HFF-Myc (cell line): Measurements from ENCODE around the gene SGO2.

Experiments
- DNase-seq: peaks from one replicate; pipeline ENCODE4 v3.0.0-alpha.2; 2011; ENCODE audit warnings: low read depth; ENCODE audit errors: extremely low read depth
- H3K4me3 ChIP-seq: replicated peaks from 2 replicates; pipeline ENCODE4 v1.5.1; 2011; ENCODE audit warnings: low read depth, mild to moderate bottlenecking, control low read depth, low read length
- CTCF ChIP-seq: IDR thresholded peaks from 2 replicates; pipeline ENCODE4 v1.5.1; 2012; ENCODE audit warnings: mild to moderate bottlenecking, low read depth, low read length, control low read depth; ENCODE audit errors: missing control alignments

Gene SGO2

DNA sequence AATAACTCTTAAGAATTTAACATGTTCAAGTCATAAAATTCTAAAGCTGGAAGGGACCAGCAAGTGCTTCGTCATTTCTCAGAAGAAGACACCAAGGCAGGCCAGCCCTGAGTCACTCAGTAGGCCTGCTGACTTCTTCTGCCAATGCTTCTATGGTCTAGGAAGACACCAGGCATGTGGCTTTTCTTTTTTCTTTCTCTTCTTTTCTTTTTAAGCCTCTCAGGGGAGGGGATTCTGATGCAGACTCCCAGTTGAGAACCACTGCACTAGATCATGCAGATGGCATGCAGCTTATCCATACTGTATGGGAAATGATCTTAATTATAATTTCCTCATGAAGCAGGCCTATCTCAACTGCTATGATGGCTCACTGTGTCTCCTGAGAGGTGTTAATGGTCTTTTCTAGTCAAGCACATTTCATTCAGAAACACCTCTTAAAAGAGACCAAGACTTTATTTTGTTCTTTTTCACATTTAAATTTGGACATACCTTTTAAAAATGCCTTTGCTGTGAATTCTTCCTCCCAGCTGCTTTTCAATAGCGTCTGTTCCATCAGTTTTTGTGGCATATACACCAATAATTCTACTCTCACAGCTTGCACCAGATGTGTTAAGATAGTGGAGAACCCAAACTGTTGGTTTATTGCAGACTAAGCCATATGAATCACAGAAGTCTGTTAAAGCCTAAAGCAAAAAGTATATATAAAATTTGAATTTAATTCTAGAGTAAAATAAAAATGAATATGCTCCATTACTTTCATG, 27.4 kb upstream of the SGO2 start:
- no peak for TF ChIP-seq CTCF
- H3K4me3 ChIP-seq = no peak overlapping the region
- no peak for DNase-seq

DNA sequence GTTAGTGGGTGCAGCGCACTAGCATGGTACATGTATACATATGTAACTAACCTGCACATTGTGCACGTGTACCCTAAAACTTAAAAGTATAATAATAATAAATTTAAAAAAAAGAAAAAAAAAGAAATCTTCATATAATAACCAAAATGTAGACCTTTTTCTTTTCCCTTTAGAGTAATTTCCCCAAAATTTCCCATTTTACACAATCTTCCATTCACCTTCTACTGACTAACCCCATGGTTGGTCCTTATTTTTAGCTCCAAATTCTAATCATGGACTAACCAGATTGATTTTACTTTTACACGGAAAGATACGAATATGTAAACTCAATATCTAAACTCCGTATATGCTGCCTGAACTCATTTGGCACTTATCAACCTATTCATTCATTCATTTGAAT, 23.8 kb upstream of the SGO2 start:
- H3K4me3 ChIP-seq = no peak overlapping the region
- DNase-seq = no peak
- no peak for TF ChIP-seq CTCF

GRCh38 chr2:200506679-200507078, 19.3 kb upstream of the SGO2 start:
- TF ChIP-seq CTCF = no peak
- no peak overlapping the region for H3K4me3 ChIP-seq
- no peak for DNase-seq

DNA sequence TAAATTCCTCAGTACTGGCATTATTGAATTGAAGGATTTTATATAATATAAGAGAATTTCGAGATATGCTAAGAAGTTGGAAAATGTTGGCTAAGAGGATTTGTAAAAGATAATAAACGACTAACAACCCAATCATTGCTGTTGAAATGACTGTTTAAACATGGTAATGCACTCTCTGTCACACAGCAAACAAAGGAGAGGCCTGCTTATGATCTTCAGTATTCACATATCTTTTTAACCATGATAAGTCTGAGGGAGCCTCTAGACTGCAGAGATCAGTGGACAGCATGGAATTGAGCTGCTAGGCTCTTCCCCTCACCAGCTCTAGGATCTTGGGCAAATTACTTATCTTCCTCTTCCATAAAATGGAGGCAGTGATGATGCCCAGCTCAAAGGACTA, 18.8 kb upstream of the SGO2 start:
- DNase-seq = no peak
- no peak for TF ChIP-seq CTCF
- H3K4me3 ChIP-seq = no peak overlapping the region

DNA sequence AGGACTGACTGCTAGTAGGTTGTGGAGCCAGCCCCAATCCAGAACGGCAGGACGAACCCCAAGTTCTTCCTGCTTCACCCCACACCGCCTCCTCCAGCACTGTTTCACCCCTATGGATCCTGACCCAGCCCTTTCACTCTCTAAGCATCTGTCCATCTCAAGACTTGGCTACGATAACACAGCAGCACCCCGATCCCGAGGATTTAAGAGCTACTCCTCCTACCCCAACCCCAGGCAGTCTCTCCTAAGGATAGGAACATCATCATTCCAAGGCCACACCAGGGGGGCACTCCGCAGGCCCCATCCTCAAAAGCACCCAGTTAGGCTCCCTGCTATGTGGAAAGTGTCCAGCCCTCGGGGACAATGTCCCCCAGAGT, 16.8 kb upstream of the SGO2 start:
- DNase-seq = no peak
- H3K4me3 ChIP-seq = peak overlapping the region; percentile 73
- TF ChIP-seq CTCF = no peak

DNA sequence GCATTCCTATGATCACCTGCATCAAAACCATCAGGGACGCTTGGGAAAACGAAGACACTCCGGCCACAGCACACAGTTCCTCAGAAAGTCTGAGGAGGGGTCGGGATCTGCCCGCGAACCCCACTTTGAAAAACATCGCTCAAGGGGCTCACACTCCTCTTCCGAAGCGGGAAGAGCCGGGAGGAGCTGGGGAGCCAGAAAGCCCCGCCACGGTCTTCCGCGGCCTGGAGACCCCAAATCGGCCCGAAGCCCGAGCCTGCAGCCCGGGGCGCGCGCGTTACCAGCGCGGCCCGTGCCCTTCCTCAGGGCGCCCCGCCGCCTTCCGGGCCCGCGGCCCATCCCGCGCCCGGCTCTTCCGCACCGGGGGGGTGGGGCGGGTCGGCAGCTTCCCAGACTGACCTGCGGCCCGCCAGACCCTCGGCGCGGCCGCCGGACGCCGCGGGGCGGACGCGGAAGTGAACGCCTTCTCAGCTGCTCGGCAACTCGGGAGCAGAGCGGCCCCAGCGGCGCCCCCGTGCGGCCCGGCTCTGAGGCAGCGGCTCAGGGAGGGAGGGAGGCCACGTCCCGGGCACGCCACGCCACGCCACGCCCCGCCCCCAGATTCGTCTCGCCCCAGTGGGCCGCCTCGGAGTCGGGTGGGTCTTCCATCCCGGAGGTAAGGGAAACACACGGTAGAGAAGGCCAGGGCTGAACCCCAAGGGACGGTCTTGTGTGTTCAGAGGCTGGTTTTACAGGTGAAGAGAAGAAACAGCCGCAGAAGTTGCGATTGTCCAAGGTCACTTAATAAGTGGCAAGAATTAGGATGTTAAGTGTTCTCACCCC, 16.2 kb upstream of the SGO2 start, which contains the start of gene KCTD18:
Gene KCTD18, minus strand, starts transcription at position 457 of the 822 bp plus-strand sequence. CDS start 3,052 bp downstream, outside the sequence.
- DNase-seq = peak; percentile 32
- H3K4me3 ChIP-seq = peak within 1 kb of the TSS; percentile 73
- TF ChIP-seq CTCF = peak; percentile 81
